Airway epithelial cell (primary cell): ENCODE results near the gene NOB1. TPM values are rescaled to one million over a fixed set of nuclear protein-coding genes. Genes with fewer than 3 reads are reported as not detected.

Experiments used
- total RNA-seq: library from RNA; depleted of rRNA; stranded (reverse); fragments of >200 nt; gene quantifications from 2 replicates; pipeline ENCODE4 v1.2.3, GENCODE V29; 2015

Gene NOB1
- total RNA-seq, result 39.8 and 47.3 TPM in 2 replicates

GRCh38 chr16:69754469-69755310 is at the start of gene NOB1:
Gene NOB1, minus strand, starts transcription at chr16:69754926. Its CDS starts 16 bp downstream, at chr16:69754910.

GRCh38 chr16:69761983-69762813 is 7.5 kb upstream of the NOB1 start, which contains the start of gene WWP2:
Gene WWP2, plus strand, starts transcription at chr16:69762332. Its CDS starts 24,679 bp downstream, at chr16:69787011.

GRCh38 chr16:69726313-69727060 is 28.2 kb downstream of the NOB1 start, which contains the start of gene NQO1:
Gene NQO1, minus strand, starts transcription at chr16:69726560. Its CDS starts 121 bp downstream, at chr16:69726439.

Other genes with a start within 250 kb of the NOB1 start
- 5.5 and 11.8 TPM in 2 replicates for gene NFAT5, start 189.0 kb downstream of the NOB1 start, total RNA-seq
- 159 TPM in 2 replicates for gene NQO1, start 28.4 kb downstream of the NOB1 start, total RNA-seq
- gene WWP2, start 7.4 kb upstream of the NOB1 start, total RNA-seq, result 16.5 and 17.4 TPM in 2 replicates
- gene CLEC18A, start 196.4 kb upstream of the NOB1 start, total RNA-seq, result 0.05 and 0.07 TPM in 2 replicates